GM18505 (cell line): ENCODE measurements around the gene GHRL.

Source experiments
- ATAC-seq: cut with Tn5 transposase; IDR thresholded peaks from one replicate; pipeline ENCODE4 v1.9.1; 2021; ENCODE audit not compliant: unreplicated experiment
- POLR2A ChIP-seq: IDR thresholded peaks from 4 replicates; pipeline ENCODE4 v1.6.1; 2011; ENCODE audit warnings: borderline replicate concordance; ENCODE audit not compliant: insufficient read depth, insufficient read length; ENCODE audit errors: extremely low read depth

The GHRL gene

GRCh38 chr3:10265833-10266232 lies 26.9 kb downstream of the GHRL start:
- TF ChIP-seq POLR2A: no peak

DNA sequence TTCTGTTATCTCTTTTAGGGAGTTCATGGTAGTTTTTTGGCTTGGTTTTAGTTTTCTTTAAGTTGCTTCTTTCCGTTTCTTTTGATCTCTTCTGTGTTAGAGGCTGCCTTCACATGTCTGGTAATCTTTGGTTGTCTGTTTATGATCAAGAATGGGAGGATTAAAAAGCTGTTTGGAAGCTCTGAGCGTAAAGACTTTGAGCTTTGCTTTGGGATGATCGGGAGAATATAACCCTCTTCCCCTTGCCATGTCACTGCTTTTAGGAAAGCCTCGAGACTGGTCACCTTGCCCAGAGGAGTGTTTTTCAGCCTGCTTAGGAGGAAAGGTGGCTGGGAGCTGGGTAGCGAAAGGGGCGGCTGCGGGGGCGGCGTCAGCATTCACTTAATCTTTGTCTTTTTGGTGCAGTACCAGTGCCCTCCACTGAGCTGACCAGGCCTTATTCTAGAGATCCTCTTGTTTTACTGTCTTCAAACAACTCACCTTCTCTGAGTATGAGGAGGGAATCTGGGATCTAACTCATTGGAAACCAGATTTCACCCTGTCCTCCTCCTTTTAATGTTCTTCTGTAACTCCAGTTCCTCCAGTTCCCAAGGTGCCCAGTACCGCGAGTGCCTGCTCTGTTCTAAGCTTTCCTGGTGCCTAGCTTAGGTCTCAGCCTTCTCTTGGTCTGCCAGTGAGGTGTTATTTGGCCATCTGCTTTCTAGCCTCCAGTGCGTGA lies 28.9 kb downstream of the GHRL start:
- no peak for TF ChIP-seq POLR2A
- no peak for ATAC-seq

More at GRCh38 chr3:10265833-10266232, 26.9 kb downstream of the GHRL start:
- no peak for ATAC-seq

GRCh38 chr3:10262027-10262426 lies 30.7 kb downstream of the GHRL start:
- TF ChIP-seq POLR2A: no peak
- no peak for ATAC-seq

- no peak for TF ChIP-seq POLR2A
- no peak for ATAC-seq
Observed at GRCh38 chr3:10260211-10260701, 32.5 kb downstream of the GHRL start.

DNA sequence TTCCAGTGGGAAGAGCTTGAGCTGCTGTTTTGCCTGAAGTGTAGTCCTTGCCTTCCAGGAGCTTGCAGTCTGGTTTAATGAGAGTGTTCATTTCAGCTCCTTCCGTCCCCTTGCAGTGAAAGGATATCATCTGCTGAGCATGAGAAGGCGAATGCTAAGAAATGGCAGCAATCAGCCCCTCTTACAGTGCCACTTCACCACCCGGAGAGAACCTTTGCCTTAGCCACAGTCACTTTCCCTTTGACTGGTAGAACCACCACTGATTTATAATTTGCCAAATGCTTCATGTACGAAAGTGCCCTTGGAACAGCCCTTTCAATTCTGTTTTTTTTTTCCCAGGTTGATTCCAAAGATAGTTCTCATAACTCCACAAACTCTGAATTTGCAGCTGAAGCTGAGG lies 32.9 kb downstream of the GHRL start:
- no peak for TF ChIP-seq POLR2A
- ATAC-seq: no peak

DNA sequence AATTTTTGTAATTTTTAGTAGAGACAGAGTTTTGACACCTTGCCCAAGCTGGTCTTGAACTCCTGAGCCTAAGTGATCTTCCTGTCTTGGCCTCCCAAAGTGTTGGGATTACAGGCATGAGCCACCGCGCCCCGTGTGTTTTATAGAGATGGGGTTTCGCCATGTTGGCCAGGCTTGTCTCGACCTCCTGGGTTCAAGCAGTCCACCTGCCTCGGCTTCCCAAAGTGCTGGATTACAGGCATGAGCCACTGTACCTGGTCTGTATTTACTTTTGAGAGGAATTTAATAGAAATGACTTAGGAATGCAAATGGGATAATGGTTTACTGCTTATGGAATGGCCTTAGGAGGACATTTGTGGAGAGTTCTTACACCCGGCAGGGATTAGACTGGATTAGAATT lies 33.7 kb downstream of the GHRL start:
- TF ChIP-seq POLR2A: no peak
- no peak for ATAC-seq

DNA sequence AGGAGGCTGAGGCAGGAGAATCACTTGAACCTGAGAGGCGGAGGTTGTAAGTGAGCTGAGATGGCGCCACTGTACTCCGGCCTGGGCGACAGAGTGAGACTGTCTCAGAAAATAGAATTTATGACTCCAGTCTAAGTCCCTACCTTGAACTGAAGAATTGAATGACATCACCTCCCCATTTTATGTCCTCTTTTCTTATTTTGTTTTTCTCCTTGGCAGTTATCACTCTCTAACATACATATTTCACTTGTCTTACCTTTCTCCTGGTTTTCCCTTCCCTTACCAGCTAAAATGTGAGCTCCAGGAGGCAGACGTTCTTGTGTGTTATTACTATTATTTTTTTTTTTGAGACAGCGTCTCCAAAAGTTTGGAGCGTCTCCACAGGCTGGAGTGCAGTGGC lies 36.9 kb downstream of the GHRL start:
- ATAC-seq: no peak
- no peak for TF ChIP-seq POLR2A

GRCh38 chr3:10253731-10254130 lies 39.0 kb downstream of the GHRL start:
- ATAC-seq: no peak
- TF ChIP-seq POLR2A: no peak

GRCh38 chr3:10251006-10251405 lies 41.7 kb downstream of the GHRL start:
- TF ChIP-seq POLR2A: no peak
- ATAC-seq: no peak

- no peak for TF ChIP-seq POLR2A
- no peak for ATAC-seq
Observed at GRCh38 chr3:10249833-10250232, 42.9 kb downstream of the GHRL start.

GRCh38 chr3:10248984-10249748 lies 43.6 kb downstream of the GHRL start:
- peak; percentile 25 for TF ChIP-seq POLR2A
- ATAC-seq: no peak

DNA sequence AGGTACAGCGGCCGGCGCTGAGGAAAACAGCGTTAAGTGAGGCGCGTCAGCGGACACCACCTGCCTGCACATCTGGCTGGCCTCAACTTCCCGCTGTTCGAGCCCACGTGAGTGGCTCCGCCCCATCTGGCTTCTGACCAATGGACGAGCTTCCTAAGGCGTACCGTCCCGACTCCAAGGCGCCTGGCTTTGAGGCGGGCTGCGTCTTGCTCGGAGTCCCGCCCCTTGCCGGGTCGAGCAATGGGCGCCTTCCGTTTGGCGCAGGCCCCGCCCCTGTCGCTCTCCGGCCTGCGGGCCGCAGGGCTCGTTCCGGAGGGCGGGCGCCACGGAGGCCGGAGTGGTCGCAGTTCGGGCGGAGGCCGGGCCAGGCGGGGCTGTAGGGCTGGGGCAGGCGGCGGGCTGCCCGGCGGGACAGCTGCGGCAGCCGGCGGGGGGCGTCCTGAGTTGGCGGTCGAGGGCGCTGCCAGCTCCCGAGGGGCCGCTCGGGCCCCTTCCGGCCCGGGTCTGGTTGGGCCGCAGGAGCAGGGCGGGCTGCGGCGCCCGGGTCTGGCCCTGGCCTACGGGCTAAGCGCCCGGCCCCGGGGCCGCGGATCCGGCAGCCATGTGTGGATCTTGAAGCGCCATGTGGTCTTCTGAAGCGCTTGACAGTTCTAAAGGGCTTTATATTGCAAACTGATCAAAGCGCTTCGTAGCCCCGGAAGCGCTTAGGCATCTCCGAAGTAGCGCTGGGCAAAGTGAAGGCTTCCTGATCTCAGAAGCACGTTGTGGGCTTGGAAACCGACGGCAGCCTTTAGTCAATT lies 44.4 kb downstream of the GHRL start, which contains the start of gene TATDN2:
TSS of gene TATDN2 (plus strand) at position 276 of the 800 bp plus-strand sequence. CDS start 742 bp downstream, outside the sequence.
- peak; percentile 88 for TF ChIP-seq POLR2A
- peak; percentile 96 for ATAC-seq

DNA sequence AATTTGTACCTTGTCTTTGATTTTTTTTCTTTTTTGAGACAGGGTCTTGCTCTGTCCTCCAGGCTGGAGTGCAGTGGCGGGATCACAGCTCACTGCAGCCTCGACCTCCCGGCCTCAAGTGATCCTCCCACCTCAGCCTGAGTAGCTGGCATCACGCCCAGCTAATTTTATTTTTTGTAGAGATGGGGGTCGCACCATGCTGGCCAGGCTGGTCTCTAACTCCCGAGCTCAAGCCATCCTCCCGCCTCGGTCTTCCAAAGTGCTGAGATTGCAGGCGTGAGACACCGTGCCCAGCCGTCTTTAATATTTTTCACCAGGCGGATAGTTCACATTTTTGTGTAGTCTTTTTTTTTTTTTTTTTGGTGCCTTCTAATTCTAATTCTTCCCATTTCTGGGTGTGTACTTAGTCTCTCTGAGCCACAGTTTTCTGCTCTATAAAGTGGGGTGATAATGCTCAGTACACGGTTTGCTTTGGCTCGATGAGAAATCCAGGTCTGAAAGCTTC lies 45.0 kb downstream of the GHRL start:
- no peak for ATAC-seq
- no peak for TF ChIP-seq POLR2A

DNA sequence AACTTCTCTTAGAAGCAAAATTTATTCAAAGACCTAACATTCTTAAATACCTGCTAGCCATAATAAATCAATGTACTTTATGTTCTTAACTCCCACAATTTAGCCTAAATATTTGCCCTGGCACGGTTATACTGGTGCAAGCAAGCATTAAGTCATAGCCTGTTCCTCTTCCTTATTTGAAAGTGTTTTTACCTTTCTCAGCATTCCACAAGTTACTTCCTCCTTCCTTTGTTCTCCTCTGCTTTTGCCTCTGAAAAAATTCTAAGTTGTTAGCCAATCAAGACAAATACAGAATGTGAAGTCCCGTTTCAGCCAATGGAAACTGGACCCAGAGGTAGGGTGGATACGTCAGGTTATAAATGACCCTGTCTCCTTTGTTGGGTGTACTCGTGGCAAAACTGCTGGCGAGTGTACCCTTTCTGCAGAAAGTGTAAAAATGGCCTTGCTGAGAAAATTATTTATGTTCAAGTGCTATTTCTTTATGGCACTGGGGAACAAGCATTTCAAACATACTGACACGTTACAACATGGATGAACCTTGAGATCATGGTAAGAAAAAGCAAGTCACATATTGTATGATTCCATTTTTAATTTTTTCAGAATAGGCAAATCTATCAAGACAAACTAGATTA lies 47.5 kb downstream of the GHRL start:
- no peak for TF ChIP-seq POLR2A
- ATAC-seq: no peak
